Neural cell (in vitro differentiated cells): ENCODE data around the gene NRAS. TPM values are rescaled to one million over a fixed set of nuclear protein-coding genes. Genes with fewer than 3 reads are reported as not detected.

Experiments used
- H2AFZ ChIP-seq: fragments of 200-600, 300-800 bp; sonication (generic), shearing (Covaris generic); 2 replicates; pipeline ENCODE4 v1.6.0; 2014; ENCODE audit warnings: low read depth, mild to moderate bottlenecking, antibody characterized with exemption, low read length, moderate library complexity
- H3F3A ChIP-seq: fragments of 200-600 bp; shearing (Covaris generic); 2 replicates; pipeline ENCODE4 v1.6.1; 2016; ENCODE audit warnings: mild to moderate bottlenecking, moderate library complexity, mixed read lengths, antibody characterized with exemption, low read length; ENCODE audit not compliant: insufficient read depth, poor library complexity, severe bottlenecking
- H3K27ac ChIP-seq: fragments of 200-600, 300-800 bp; sonication (generic), shearing (Covaris generic); 2 replicates; pipeline ENCODE4 v1.5.1; 2014; ENCODE audit warnings: mild to moderate bottlenecking, low read length, moderate library complexity
- H3K27me3 ChIP-seq: fragments of 300-800, 200-600 bp; sonication (generic), shearing (Covaris generic); 2 replicates; pipeline ENCODE4 v1.6.0; 2014; ENCODE audit warnings: mild to moderate bottlenecking, low read depth, low read length, moderate library complexity; ENCODE audit not compliant: insufficient read depth
- H3K36me3 ChIP-seq: fragments of 300-800, 200-600 bp; sonication (generic), shearing (Covaris generic); 2 replicates; pipeline ENCODE4 v1.5.1; 2014; ENCODE audit warnings: mild to moderate bottlenecking, antibody characterized with exemption, low read length, moderate library complexity; ENCODE audit not compliant: insufficient read depth
- H3K4me2 ChIP-seq: fragments of 300-800, 200-600 bp; sonication (generic), shearing (Covaris generic); 2 replicates; pipeline ENCODE4 v1.6.0; 2014; ENCODE audit warnings: mild to moderate bottlenecking, low read length
- H3K4me3 ChIP-seq: fragments of 300-800, 200-600 bp; sonication (generic), shearing (Covaris generic); 2 replicates; pipeline ENCODE4 v1.5.1; 2014; ENCODE audit warnings: mild to moderate bottlenecking, low read length, moderate library complexity
- H3K79me2 ChIP-seq: fragments of 200-600 bp; shearing (Covaris generic); replicated peaks from 2 replicates; pipeline ENCODE4 v1.6.0; 2014; ENCODE audit warnings: mild to moderate bottlenecking, low read length, moderate library complexity; ENCODE audit not compliant: insufficient read depth
- H3K9ac ChIP-seq: fragments of 300-800, 200-600 bp; sonication (generic), shearing (Covaris generic); 2 replicates; pipeline ENCODE4 v1.6.1; 2016; ENCODE audit warnings: mild to moderate bottlenecking, low read length, mixed read lengths
- H3K9me2 ChIP-seq: fragments of 200-600 bp; shearing (Covaris generic); 2 replicates; pipeline ENCODE4 v1.6.1; 2016; ENCODE audit warnings: mild to moderate bottlenecking, low read length, mixed read lengths; ENCODE audit not compliant: insufficient read depth
- H3K9me3 ChIP-seq: fragments of 200-600, 300-800 bp; sonication (generic), shearing (Covaris generic); 2 replicates; pipeline ENCODE4 v1.6.1; 2016; ENCODE audit warnings: mild to moderate bottlenecking, mixed run types, low read length, moderate library complexity, mixed read lengths
- H4K20me1 ChIP-seq: fragments of 200-600 bp; shearing (Covaris generic); 2 replicates; pipeline ENCODE4 v1.6.1; 2016; ENCODE audit warnings: mild to moderate bottlenecking, mixed run types; ENCODE audit not compliant: insufficient read depth
- EP300 ChIP-seq: fragments of 450-650 bp; conservative IDR thresholded peaks from 2 replicates; pipeline ENCODE4 v1.6.1; 2014; ENCODE audit warnings: antibody characterized with exemption, mild to moderate bottlenecking, moderate library complexity; ENCODE audit not compliant: poor library complexity, severe bottlenecking
- EZH2 ChIP-seq: fragments of 200-600, 300-800 bp; shearing (Covaris generic), sonication (generic); IDR thresholded peaks from 2 replicates; pipeline ENCODE4 v1.6.1; 2014; ENCODE audit warnings: antibody characterized with exemption, low read length, borderline replicate concordance, mild to moderate bottlenecking; ENCODE audit not compliant: insufficient read depth, poor library complexity, severe bottlenecking
- MXI1 ChIP-seq: fragments of 450-650 bp; conservative IDR thresholded peaks from 2 replicates; pipeline ENCODE4 v1.6.1; 2014; ENCODE audit warnings: antibody characterized with exemption, mild to moderate bottlenecking; ENCODE audit not compliant: poor library complexity, severe bottlenecking
- POLR2AphosphoS5 ChIP-seq: IDR thresholded peaks from 2 replicates; pipeline ENCODE4 v1.6.1; 2012
- RAD21 ChIP-seq: fragments of 450-650 bp; conservative IDR thresholded peaks from 2 replicates; pipeline ENCODE4 v1.6.1; 2014; ENCODE audit warnings: antibody characterized with exemption, mild to moderate bottlenecking, moderate library complexity
- SMC3 ChIP-seq: fragments of 450-650 bp; conservative IDR thresholded peaks from 2 replicates; pipeline ENCODE4 v1.6.1; 2014; ENCODE audit warnings: antibody characterized with exemption, mild to moderate bottlenecking, moderate library complexity; ENCODE audit not compliant: poor library complexity
- TAF1 ChIP-seq: IDR thresholded peaks from 2 replicates; pipeline ENCODE4 v1.6.1; 2012; ENCODE audit warnings: low read depth
- polyA plus RNA-seq: library from polyadenylated mRNA; depleted of rRNA; stranded (reverse); fragments of >200 nt; gene quantifications from 2 replicates; pipeline ENCODE4 v1.2.3, GENCODE V29; 2014
- TF ChIP-seq, protein P1 (sequence below): IDR thresholded peaks from 2 replicates; pipeline ENCODE4 v1.6.1; 2012; ENCODE audit warnings: borderline replicate concordance
- TF ChIP-seq, protein P2 (sequence below): fragments of 450-650 bp; IDR thresholded peaks from 2 replicates; pipeline ENCODE4 v1.5.1; 2014; ENCODE audit warnings: antibody characterized with exemption, mild to moderate bottlenecking, moderate library complexity; ENCODE audit not compliant: poor library complexity, severe bottlenecking

The NRAS gene
- polyA plus RNA-seq, 1 donor from 2014 or later, result 56.5 TPM

- no peak overlapping the region for H3K9ac ChIP-seq
- TF ChIP-seq RAD21 (no peak), TAF1 (no peak), POLR2AphosphoS5 (no peak), EP300 (no peak), MXI1 (no peak), EZH2 (no peak), SMC3 (no peak)
- TF ChIP-seq, protein P1, sequence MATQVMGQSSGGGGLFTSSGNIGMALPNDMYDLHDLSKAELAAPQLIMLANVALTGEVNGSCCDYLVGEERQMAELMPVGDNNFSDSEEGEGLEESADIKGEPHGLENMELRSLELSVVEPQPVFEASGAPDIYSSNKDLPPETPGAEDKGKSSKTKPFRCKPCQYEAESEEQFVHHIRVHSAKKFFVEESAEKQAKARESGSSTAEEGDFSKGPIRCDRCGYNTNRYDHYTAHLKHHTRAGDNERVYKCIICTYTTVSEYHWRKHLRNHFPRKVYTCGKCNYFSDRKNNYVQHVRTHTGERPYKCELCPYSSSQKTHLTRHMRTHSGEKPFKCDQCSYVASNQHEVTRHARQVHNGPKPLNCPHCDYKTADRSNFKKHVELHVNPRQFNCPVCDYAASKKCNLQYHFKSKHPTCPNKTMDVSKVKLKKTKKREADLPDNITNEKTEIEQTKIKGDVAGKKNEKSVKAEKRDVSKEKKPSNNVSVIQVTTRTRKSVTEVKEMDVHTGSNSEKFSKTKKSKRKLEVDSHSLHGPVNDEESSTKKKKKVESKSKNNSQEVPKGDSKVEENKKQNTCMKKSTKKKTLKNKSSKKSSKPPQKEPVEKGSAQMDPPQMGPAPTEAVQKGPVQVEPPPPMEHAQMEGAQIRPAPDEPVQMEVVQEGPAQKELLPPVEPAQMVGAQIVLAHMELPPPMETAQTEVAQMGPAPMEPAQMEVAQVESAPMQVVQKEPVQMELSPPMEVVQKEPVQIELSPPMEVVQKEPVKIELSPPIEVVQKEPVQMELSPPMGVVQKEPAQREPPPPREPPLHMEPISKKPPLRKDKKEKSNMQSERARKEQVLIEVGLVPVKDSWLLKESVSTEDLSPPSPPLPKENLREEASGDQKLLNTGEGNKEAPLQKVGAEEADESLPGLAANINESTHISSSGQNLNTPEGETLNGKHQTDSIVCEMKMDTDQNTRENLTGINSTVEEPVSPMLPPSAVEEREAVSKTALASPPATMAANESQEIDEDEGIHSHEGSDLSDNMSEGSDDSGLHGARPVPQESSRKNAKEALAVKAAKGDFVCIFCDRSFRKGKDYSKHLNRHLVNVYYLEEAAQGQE, result no peak
- TF ChIP-seq, protein P2, sequence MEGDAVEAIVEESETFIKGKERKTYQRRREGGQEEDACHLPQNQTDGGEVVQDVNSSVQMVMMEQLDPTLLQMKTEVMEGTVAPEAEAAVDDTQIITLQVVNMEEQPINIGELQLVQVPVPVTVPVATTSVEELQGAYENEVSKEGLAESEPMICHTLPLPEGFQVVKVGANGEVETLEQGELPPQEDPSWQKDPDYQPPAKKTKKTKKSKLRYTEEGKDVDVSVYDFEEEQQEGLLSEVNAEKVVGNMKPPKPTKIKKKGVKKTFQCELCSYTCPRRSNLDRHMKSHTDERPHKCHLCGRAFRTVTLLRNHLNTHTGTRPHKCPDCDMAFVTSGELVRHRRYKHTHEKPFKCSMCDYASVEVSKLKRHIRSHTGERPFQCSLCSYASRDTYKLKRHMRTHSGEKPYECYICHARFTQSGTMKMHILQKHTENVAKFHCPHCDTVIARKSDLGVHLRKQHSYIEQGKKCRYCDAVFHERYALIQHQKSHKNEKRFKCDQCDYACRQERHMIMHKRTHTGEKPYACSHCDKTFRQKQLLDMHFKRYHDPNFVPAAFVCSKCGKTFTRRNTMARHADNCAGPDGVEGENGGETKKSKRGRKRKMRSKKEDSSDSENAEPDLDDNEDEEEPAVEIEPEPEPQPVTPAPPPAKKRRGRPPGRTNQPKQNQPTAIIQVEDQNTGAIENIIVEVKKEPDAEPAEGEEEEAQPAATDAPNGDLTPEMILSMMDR, result no peak
- no peaks in the 10 kb centered on the region for H3K9me2 ChIP-seq
- no peaks in the 10 kb centered on the region for H4K20me1 ChIP-seq
- H3K36me3 ChIP-seq, result peaks cover 3% of the 10 kb centered on the region
- H3K4me3 ChIP-seq, result no peak overlapping the region
- no peaks in the 10 kb centered on the region for H3K79me2 ChIP-seq
- no peaks in the 10 kb centered on the region for H3K9me3 ChIP-seq
- H3F3A ChIP-seq, result no peaks in the 10 kb centered on the region
- no peaks in the 10 kb centered on the region for H3K27me3 ChIP-seq
- H2AFZ ChIP-seq, result no peak overlapping the region
- no peak overlapping the region for H3K27ac ChIP-seq
- no peak overlapping the region for H3K4me2 ChIP-seq
Measured at GRCh38 chr1:114703242-114703641, 13.3 kb downstream of the NRAS start.

- Histone ChIP-seq H3K4me2 (no peak overlapping the region), H4K20me1 (no peaks in the 10 kb centered on the region), H2AFZ (no peak overlapping the region), H3K27me3 (no peaks in the 10 kb centered on the region), H3K27ac (no peak overlapping the region), H3K4me3 (no peak overlapping the region), H3K9me3 (no peaks in the 10 kb centered on the region), H3K9ac (no peak overlapping the region), H3K79me2 (no peaks in the 10 kb centered on the region), H3K36me3 (peaks cover 3% of the 10 kb centered on the region), H3F3A (no peaks in the 10 kb centered on the region), H3K9me2 (no peaks in the 10 kb centered on the region)
- no peak for TF ChIP-seq MXI1
- TF ChIP-seq, protein P1, result no peak
- no peak for TF ChIP-seq EZH2
- TF ChIP-seq, protein P2, result no peak
- no peak for TF ChIP-seq TAF1
- no peak for TF ChIP-seq RAD21
- no peak for TF ChIP-seq SMC3
- no peak for TF ChIP-seq EP300
- no peak for TF ChIP-seq POLR2AphosphoS5
Measured at GRCh38 chr1:114702737-114703136, 13.8 kb downstream of the NRAS start.
